Measurements from ENCODE around the gene PRSS21. TPM values are rescaled to one million over a fixed set of nuclear protein-coding genes. Genes with fewer than 3 reads are reported as not detected.

PRSS21 gene
- total RNA-seq, 2 experiments from 2014 or later, result not detected

- POLR2A ChIA-PET, result no interaction called here
- Mint-ChIP-seq H3K36me3 (ENCODE audit: low read depth) (no peaks in the 10 kb centered on the region), H3K4me3 (no peak overlapping the region), H3K9me3 (no peaks in the 10 kb centered on the region), H3K27me3 (peaks cover 6% of the 10 kb centered on the region), H3K4me1 (ENCODE audit: low read depth) (peaks cover 7% of the 10 kb centered on the region), H3K27ac (no peak overlapping the region)
- Histone ChIP-seq H3K27me3 (ENCODE audit: control insufficient read depth in 1 of 2, insufficient read depth in 2 of 2, low read length in 2 of 2) (no peaks in the 10 kb centered on the region), H3K9me3 (ENCODE audit: control insufficient read depth in 1 of 2, insufficient read depth in 1 of 2, low read length in 2 of 2) (peaks cover 0 to 9% of the 10 kb centered on the region in 2 experiments), H3K4me1 (ENCODE audit: insufficient read depth, low read length) (peaks cover 14% of the 10 kb centered on the region), H3K36me3 (ENCODE audit: insufficient read depth, low read length) (no peaks in the 10 kb centered on the region), H3K4me3 (ENCODE audit: low read length) (no peak overlapping the region), H3K27ac (ENCODE audit: low read depth in 1 of 2, low read length in 2 of 2) (no peak overlapping the region)
- TF ChIP-seq CTCF (IDR thresholded peaks at IDR 0.05), result no peak
- DNase-seq (no peak), ATAC-seq (ENCODE audit: poor library complexity) (no peak)
- CTCF ChIA-PET, result no interaction called here
- intact Hi-C loops (cut with DNase I, micrococcal nuclease), result no loop called here
Observed at GRCh38 chr16:2846511-2847310, 29.7 kb downstream of the PRSS21 start.

- Histone ChIP-seq H3K27ac (ENCODE audit: low read depth in 1 of 2, low read length in 2 of 2) (no peak overlapping the region), H3K4me3 (ENCODE audit: low read length) (no peak overlapping the region), H3K4me1 (ENCODE audit: insufficient read depth, low read length) (peaks cover 3% of the 10 kb centered on the region), H3K36me3 (ENCODE audit: insufficient read depth, low read length) (no peaks in the 10 kb centered on the region), H3K9me3 (ENCODE audit: control insufficient read depth in 1 of 2, insufficient read depth in 1 of 2, low read length in 2 of 2) (peaks cover under 1 to 10% of the 10 kb centered on the region in 2 experiments), H3K27me3 (ENCODE audit: control insufficient read depth in 1 of 2, insufficient read depth in 2 of 2, low read length in 2 of 2) (no peaks in the 10 kb centered on the region)
- Mint-ChIP-seq H3K4me3 (no peak overlapping the region), H3K27me3 (peaks cover 8% of the 10 kb centered on the region), H3K36me3 (ENCODE audit: low read depth) (no peaks in the 10 kb centered on the region), H3K9me3 (no peaks in the 10 kb centered on the region), H3K27ac (no peak overlapping the region), H3K4me1 (ENCODE audit: low read depth) (no peaks in the 10 kb centered on the region)
- no peak for TF ChIP-seq CTCF (IDR thresholded peaks at IDR 0.05)
- intact Hi-C loops (cut with DNase I, micrococcal nuclease), result no loop called here
- DNase-seq (no peak), ATAC-seq (ENCODE audit: poor library complexity) (no peak)
- CTCF ChIA-PET, result no interaction called here
- POLR2A ChIA-PET, result no interaction called here
Observed at GRCh38 chr16:2848933-2849725, 32.1 kb downstream of the PRSS21 start.

GRCh38 chr16:2852003-2852730 lies 35.1 kb downstream of the PRSS21 start:
- no peak overlapping the region for H3K27ac Mint-ChIP-seq
- H3K27me3 Mint-ChIP-seq, result peaks cover 14% of the 10 kb centered on the region
- ATAC-seq (ENCODE audit: poor library complexity) (no peak), DNase-seq (no peak)
- H3K4me1 Mint-ChIP-seq (ENCODE audit: low read depth), result no peaks in the 10 kb centered on the region
- no peak overlapping the region for H3K4me3 Mint-ChIP-seq
- H3K36me3 Mint-ChIP-seq (ENCODE audit: low read depth), result no peaks in the 10 kb centered on the region
- Histone ChIP-seq H3K36me3 (ENCODE audit: insufficient read depth, low read length) (no peaks in the 10 kb centered on the region), H3K4me1 (ENCODE audit: insufficient read depth, low read length) (peaks cover 6% of the 10 kb centered on the region), H3K9me3 (ENCODE audit: control insufficient read depth in 1 of 2, insufficient read depth in 1 of 2, low read length in 2 of 2) (peaks cover 7 to 20% of the 10 kb centered on the region in 2 experiments), H3K27me3 (ENCODE audit: control insufficient read depth in 1 of 2, insufficient read depth in 2 of 2, low read length in 2 of 2) (no peaks in the 10 kb centered on the region), H3K27ac (ENCODE audit: low read depth in 1 of 2, low read length in 2 of 2) (no peak overlapping the region), H3K4me3 (ENCODE audit: low read length) (no peak overlapping the region)
- TF ChIP-seq CTCF (IDR thresholded peaks at IDR 0.05), result no peak
- peaks cover 3% of the 10 kb centered on the region for H3K9me3 Mint-ChIP-seq
- ChIA-PET POLR2A (no interaction called here), CTCF (no interaction called here)
- intact Hi-C loops (cut with DNase I, micrococcal nuclease), result no loop called here
